Fibroblast of peridontal ligament (primary cell): ENCODE results near the gene TRAPPC2.
"Not testable (repeated sequence)": the region's sequence is repeated elsewhere in the genome, so short reads cannot be mapped to it uniquely, and the experiment has no call there.

Experiments
- DNase-seq: peaks from one replicate; pipeline ENCODE4 v3.0.0-alpha.2; 2010; ENCODE audit errors: extremely low read depth

The TRAPPC2 gene

DNA sequence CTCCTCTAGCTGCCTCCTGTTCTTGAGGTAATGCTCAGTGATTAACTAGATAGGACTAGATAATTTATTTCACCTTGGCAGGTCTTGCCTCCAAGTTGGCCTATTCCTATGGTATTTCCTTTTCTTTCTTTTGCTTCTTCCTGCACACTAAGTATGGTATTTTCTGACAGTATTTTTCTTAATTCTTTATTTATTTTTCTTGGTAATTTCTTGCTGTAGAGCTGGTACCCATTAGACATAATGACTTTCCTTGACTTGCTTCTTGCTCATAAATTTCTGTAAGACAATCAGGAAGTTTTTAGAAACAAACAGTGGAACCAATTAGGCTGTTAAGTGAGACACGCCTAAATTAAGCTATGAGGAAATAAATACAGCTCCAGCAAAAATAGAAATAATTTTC lies 36.0 kb downstream of the TRAPPC2 start:
- no peak for DNase-seq

GRCh38 chrX:13697976-13698375 lies 36.4 kb downstream of the TRAPPC2 start:
- DNase-seq = no peak

- DNase-seq = peak; percentile 29
Measured at GRCh38 chrX:13697455-13697854, 37.0 kb downstream of the TRAPPC2 start.

DNA sequence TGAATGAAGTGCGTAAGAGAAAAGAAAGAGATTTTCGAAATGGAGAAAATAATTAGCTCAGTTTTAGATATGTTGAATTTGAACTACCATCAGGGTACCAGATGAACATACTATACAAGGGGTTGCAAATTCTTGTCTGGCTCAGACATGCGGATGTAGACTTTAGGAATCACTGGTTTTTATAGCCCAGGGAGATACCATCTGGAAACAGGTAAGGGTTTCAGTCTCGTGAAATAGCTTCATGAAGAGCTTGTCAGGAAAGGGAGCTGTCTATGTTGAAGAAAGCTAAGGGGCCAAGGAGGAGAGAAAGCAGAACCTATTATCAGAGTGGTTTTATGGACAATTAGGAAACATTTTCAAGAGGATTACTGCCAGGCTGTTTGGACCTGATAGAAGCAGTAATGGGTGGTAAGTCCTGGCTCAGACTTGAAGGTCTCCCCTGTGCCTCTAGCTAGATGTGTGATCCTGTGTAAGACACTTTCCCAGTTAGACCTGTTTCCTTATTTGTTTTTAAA lies 38.8 kb downstream of the TRAPPC2 start:
- DNase-seq = no peak

DNA sequence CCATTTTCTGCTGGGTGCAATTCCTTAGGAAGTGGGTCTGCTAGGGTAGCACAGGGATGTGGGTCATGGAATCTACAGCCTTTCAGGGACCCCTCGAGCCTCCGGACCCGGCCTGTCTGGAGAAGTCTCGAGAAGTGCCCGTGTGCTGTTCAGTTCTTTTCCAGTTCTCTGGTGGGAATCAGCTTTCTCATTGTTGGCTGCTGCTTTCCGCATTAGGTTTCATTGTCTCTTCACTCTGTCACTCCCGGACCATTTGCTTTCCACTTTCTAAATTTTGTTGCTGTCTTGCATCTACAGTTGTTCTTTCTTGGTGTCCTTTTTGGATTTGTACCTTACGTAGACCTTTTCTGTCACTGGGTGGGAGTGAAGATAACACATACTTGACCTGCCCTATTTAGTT lies 39.4 kb downstream of the TRAPPC2 start:
- no peak for DNase-seq

DNA sequence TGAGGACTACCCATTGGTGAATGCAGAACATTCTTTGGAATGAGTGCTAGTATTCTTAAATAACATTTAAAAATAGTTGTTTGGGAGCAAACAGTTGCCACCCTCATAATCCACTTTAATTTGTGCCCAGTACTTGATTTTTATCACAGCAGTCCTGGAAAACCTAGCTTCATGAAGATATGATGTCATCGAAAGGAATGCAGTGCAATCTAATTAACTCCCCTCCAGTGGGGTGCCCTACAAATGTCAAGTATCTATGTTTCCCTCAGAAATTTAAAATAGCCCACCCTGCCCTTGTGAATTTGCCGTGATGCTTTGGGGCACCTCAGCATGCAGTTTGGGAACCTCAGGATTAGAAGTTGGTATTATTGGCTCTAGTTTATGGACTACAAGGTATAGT lies 40.1 kb downstream of the TRAPPC2 start:
- no peak for DNase-seq

- no peak for DNase-seq
Measured at GRCh38 chrX:13693341-13693961, 41.0 kb downstream of the TRAPPC2 start.

DNA sequence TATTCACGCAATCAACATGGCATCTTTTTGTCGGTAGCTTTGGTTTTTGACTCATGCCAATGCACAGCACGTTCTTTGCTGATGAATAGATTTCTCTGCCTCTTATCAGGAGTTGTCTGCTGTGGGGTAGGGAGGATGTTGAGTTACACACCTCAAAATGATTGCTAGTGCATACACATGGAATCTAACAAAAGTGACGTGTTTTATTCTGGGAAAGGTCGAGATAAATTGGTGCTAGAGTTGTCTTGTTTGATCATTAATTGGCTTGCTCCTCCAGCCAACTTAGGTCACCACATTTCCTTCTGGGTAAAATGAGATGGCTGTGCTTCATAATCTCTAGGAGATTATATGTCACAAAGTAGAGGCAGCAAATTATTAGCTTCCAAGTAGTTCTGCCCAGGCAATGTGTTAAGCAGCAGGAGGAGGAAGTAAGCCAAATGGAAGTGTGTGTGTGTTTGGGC lies 41.6 kb downstream of the TRAPPC2 start:
- no peak for DNase-seq

GRCh38 chrX:13691841-13692371 lies 42.5 kb downstream of the TRAPPC2 start:
- no peak for DNase-seq

DNA sequence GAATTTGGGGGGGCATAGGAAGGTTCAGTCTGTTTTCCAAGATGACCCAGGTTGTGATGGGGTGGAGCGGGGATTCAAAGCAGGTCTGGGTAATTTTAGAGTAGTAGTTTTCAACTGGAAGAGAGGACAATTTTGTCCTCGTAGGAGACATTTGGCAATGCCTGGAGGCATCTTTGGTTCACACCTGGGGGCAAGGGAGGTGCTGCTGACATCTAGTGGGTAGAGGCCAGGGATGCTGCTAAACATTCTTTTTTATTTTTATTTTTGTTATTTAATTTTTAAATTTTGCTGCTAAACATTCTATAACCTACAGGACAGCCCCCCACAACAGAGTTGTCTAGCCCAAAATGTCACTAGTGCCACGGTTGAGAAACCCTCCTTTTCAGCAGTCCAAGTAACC lies 43.6 kb downstream of the TRAPPC2 start:
- no peak for DNase-seq

DNA sequence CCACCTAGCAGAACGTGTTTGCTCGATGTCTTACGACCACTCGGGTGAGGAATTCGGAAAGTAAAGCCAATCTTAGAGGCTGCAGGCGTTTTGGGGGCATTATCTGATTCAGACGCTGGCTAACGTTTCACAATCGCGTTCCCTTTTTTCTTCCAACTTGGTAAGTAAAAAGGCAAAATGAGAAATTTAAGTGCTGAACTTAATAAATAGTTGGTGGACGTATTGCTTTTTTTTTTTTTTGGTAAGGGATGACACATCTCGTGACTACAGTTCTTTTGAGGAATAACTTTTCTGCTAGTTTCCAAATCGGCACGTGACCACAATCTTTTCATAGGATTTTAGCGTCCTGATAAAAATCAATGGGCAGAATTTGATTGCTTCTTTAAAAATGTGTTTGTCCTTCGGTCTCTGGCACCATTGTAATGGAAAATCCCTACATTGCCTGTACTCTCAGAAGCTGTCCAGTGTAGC lies 44.6 kb downstream of the TRAPPC2 start:
- peak; percentile 49 for DNase-seq

GRCh38 chrX:13688958-13689740 lies 45.3 kb downstream of the TRAPPC2 start, which contains the start of gene RAB9A:
Gene RAB9A (plus strand): TSS chrX:13689128. CDS start chrX:13708747, 19,619 bp downstream.
- peak; percentile 55 for DNase-seq

GRCh38 chrX:13688384-13688957 lies 45.9 kb downstream of the TRAPPC2 start:
- no peak for DNase-seq

GRCh38 chrX:13687203-13687602 lies 47.2 kb downstream of the TRAPPC2 start:
- no peak for DNase-seq

GRCh38 chrX:13685126-13685763 lies 49.2 kb downstream of the TRAPPC2 start:
- DNase-seq = no peak

DNA sequence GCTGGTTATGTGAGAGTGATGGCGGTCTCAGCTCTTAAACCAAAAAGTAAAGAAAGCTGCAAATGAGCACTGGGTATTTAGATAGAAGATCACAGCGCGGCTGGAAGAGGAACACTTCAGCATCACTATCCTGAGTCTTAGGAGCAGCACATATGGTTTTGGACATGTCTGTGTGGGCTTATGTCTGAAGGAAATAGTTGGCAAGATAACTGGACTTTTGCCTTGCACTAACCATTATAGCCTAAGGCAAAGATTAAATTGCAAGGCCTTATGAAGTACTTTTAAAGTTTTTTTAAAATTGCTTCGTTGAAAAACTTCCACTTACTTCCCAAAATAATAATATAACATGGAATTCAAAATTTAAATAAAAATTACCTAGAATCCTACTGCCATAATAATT lies 50.1 kb downstream of the TRAPPC2 start:
- no peak for DNase-seq

DNA sequence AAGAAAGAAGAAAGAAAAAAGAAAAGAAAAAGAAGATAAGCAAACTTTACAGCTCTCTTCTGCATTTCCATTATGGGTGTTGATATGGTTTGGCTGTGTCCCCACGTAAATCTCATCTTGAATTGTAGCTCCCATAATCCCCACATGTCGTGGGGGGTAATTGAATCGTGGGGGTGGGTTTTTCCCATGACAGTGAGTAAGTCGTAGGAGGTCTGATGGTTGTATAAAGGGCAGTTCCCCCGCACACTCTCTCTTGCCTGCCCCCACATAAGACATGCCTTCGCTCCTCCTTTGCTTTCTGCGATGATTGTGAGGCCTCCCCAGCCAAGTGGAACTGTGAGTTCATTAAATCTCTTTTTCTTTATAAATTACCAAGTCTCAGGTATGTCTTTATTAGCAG lies 52.8 kb downstream of the TRAPPC2 start:
- no peak for DNase-seq

DNA sequence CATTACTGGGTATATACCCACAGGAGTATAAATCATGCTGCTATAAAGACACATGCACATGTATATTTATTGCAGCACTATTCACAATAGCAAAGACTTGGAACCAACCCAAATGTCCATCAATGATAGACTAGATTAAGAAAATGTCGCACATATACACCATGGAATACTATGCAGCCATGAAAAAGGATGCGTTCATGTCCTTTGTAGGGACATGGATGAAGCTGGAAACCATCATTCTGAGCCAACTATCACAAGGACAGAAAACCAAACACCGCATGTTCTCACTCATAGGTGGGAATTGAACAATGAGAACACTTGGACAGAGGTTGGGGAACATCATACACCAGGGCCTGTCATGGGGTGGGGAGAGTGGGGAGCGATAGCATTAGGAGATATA lies 54.7 kb downstream of the TRAPPC2 start:
- not testable (repeated sequence) for DNase-seq

GRCh38 chrX:13676885-13677284 lies 57.5 kb downstream of the TRAPPC2 start:
- DNase-seq = no peak

- no peak for DNase-seq
Measured at GRCh38 chrX:13673016-13673415, 61.4 kb downstream of the TRAPPC2 start.

- DNase-seq = no peak
Measured at GRCh38 chrX:13670197-13670596, 64.2 kb downstream of the TRAPPC2 start.

DNA sequence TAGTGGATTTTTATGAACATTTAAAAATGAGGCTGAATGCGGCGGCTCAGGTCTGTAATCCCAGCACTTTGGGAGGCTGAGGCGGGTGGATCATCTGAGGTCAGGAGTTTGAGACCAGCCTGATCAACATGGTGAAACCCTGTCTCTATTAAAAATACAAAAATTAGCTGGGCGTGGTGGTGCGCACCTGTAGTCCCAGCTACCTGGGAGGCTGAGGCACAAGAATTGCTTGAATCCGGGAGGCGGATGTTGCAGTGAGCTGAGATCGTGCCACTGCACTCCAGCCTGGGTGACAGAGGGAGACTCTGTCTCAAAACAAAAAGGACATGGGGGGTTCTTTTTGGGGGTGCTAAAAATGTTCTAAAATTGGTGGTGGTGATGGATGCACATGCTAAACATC lies 64.7 kb downstream of the TRAPPC2 start:
- DNase-seq = not testable (repeated sequence)
